GF-D8 (cell line): Measurements from ENCODE around the gene ZNF578.
"Not testable (repeated sequence)": the region's sequence is repeated elsewhere in the genome, so short reads cannot be mapped to it uniquely, and the experiment has no call there.

Experiments
- DNase-seq: peaks from one replicate; lab custom pipeline; 2025; lab: John Stamatoyannopoulos, UW

ZNF578 gene

GRCh38 chr19:52453324-52454094 is at the start of gene ZNF578:
ZNF578 (plus strand) TSS chr19:52453553; CDS start chr19:52501846, 48,293 bp downstream.
- DNase-seq: peak; percentile 54

- DNase-seq: no peak
Measured at GRCh38 chr19:52410276-52410675, 43.1 kb upstream of the ZNF578 start.

- no peak for DNase-seq
Measured at GRCh38 chr19:52415711-52416110, 37.6 kb upstream of the ZNF578 start.

- no peak for DNase-seq
Measured at GRCh38 chr19:52428937-52429336, 24.4 kb upstream of the ZNF578 start, which contains the start of gene ZNF534. ZNF534 (plus strand) TSS chr19:52429148; CDS start chr19:52431475, 2,327 bp downstream.

- DNase-seq: no peak
Measured at GRCh38 chr19:52442179-52442578, 11.2 kb upstream of the ZNF578 start.

- no peak for DNase-seq
Measured at GRCh38 chr19:52444506-52444905, 8.8 kb upstream of the ZNF578 start.

GRCh38 chr19:52451241-52451640 is 2.1 kb upstream of the ZNF578 start:
- no peak for DNase-seq

- no peak for DNase-seq
Measured at GRCh38 chr19:52464798-52465470, 11.6 kb downstream of the ZNF578 start.

GRCh38 chr19:52473655-52474350 is 20.4 kb downstream of the ZNF578 start:
- DNase-seq: no peak

GRCh38 chr19:52474351-52475127 is 21.2 kb downstream of the ZNF578 start:
- DNase-seq: no peak

- not testable (repeated sequence) for DNase-seq
Measured at GRCh38 chr19:52484111-52484743, 30.9 kb downstream of the ZNF578 start.

GRCh38 chr19:52485064-52485463 is 31.7 kb downstream of the ZNF578 start:
- not testable (repeated sequence) for DNase-seq

GRCh38 chr19:52485561-52486240 is 32.3 kb downstream of the ZNF578 start:
- not testable (repeated sequence) for DNase-seq

- no peak for DNase-seq
Measured at GRCh38 chr19:52492201-52492993, 39.0 kb downstream of the ZNF578 start.

GRCh38 chr19:52492994-52493470 is 39.7 kb downstream of the ZNF578 start:
- no peak for DNase-seq

- no peak for DNase-seq
Measured at GRCh38 chr19:52494518-52494917, 41.2 kb downstream of the ZNF578 start.

GRCh38 chr19:52498571-52498970 is 45.2 kb downstream of the ZNF578 start:
- DNase-seq: no peak

- DNase-seq: not testable (repeated sequence)
Measured at GRCh38 chr19:52500474-52500873, 47.1 kb downstream of the ZNF578 start.

GRCh38 chr19:52500991-52501390 is 47.6 kb downstream of the ZNF578 start:
- not testable (repeated sequence) for DNase-seq

- no peak for DNase-seq
Measured at GRCh38 chr19:52507266-52507665, 53.9 kb downstream of the ZNF578 start.
